H1 (cell line): ENCODE data around the gene IQCM. TPM values are rescaled to one million over a fixed set of nuclear protein-coding genes. Genes with fewer than 3 reads are reported as not detected.

Source experiments
- CTCF ChIA-PET: fragments of 300-600 bp; sonication (Branson Sonifier 250); formaldehyde crosslinking; loops from one replicate; lab custom pipeline; 2021; ENCODE audit not compliant: partially characterized antibody; lab: Charles Lee
- POLR2A ChIA-PET: fragments of 300-600 bp; sonication (Branson Sonifier 250); formaldehyde crosslinking; loops from one replicate; lab custom pipeline; 2021; ENCODE audit warnings: inconsistent platforms; ENCODE audit not compliant: partially characterized antibody; lab: Charles Lee
- DNase-seq, 2 experiments: peaks; one replicate each; pipeline versions ENCODE4 v3.0.0 to v3.0.0-alpha.2; 2010 to 2022; ENCODE audit warnings: low spot score in 2 of 2, low read depth in 1 of 2, mixed read lengths in 1 of 2
- FAIRE-seq: peaks from 2 replicates; lab custom pipeline; 2011; peaks lifted over from hg19 to GRCh38; lab: Jason Lieb, UNC
- H2AFZ ChIP-seq: 2 replicates; pipeline ENCODE4 v1.8.1; 2012; ENCODE audit warnings: low read length, inconsistent platforms
- H2AK5ac ChIP-seq: 2 replicates; pipeline ENCODE4 v1.6.1; 2013; ENCODE audit warnings: low read depth, low read length
- H2BK120ac ChIP-seq: replicated peaks from 2 replicates; pipeline ENCODE3; 2013; ENCODE audit warnings: low read depth, low read length, inconsistent platforms
- H2BK12ac ChIP-seq: 2 replicates; pipeline ENCODE4 v1.6.1; 2013; ENCODE audit warnings: low read depth, low read length
- H2BK15ac ChIP-seq: 2 replicates; pipeline ENCODE4 v1.6.1; 2013; ENCODE audit warnings: low read length
- H2BK20ac ChIP-seq: 2 replicates; pipeline ENCODE4 v1.6.1; 2013; ENCODE audit warnings: low read length
- H2BK5ac ChIP-seq: 2 replicates; pipeline ENCODE4 v1.6.1; 2013; ENCODE audit warnings: low read depth, low read length
- H3K14ac ChIP-seq: 2 replicates; pipeline ENCODE4 v1.6.1; 2013; ENCODE audit warnings: inconsistent platforms; ENCODE audit not compliant: insufficient read length
- H3K18ac ChIP-seq: 2 replicates; pipeline ENCODE4 v1.6.1; 2013; ENCODE audit warnings: low read length; ENCODE audit errors: extremely low read depth
- H3K23ac ChIP-seq: 2 replicates; pipeline ENCODE4 v1.6.1; 2013; ENCODE audit warnings: inconsistent platforms; ENCODE audit not compliant: insufficient read length
- H3K23me2 ChIP-seq: 2 replicates; pipeline ENCODE4 v1.6.1; 2013; ENCODE audit warnings: low read depth, low read length
- H3K27ac ChIP-seq: 2 replicates; pipeline ENCODE4 v1.6.1; 2011; ENCODE audit warnings: low read depth, low read length, inconsistent platforms
- H3K27me3 ChIP-seq, 4 experiments: replicated peaks in 1 of 4; 1 replicate in 1 of 4; 2 replicates in 3 of 4; pipeline versions ENCODE4 v1.6.1 to v1.8.1; 2011 to 2013; ENCODE audit warnings: low read length in 3 of 4, mild to moderate bottlenecking in 3 of 4, inconsistent platforms in 2 of 4, mixed read lengths in 2 of 4, moderate library complexity in 1 of 4; ENCODE audit not compliant: control insufficient read depth in 3 of 4, insufficient read depth in 3 of 4; ENCODE audit errors: extremely low read depth in 1 of 4
- H3K36me3 ChIP-seq, 4 experiments: 2 replicates each; pipeline versions ENCODE4 v1.6.1 to v1.8.1; 2011 to 2013; ENCODE audit warnings: mild to moderate bottlenecking in 4 of 4, low read length in 3 of 4, moderate library complexity in 2 of 4, control low read depth in 1 of 4, inconsistent platforms in 1 of 4; ENCODE audit not compliant: insufficient read depth in 4 of 4, control insufficient read depth in 2 of 4
- H3K4ac ChIP-seq: replicated peaks from 2 replicates; pipeline ENCODE3; 2013; ENCODE audit warnings: low read length, low read depth, mixed read lengths, inconsistent platforms; ENCODE audit not compliant: insufficient read length
- H3K4me1 ChIP-seq, 4 experiments: replicated peaks in 1 of 4; 1 replicate in 1 of 4; 2 replicates in 3 of 4; pipeline versions ENCODE4 v1.6.1 to v1.8.1; 2011 to 2013; ENCODE audit warnings: low read length in 3 of 4, inconsistent platforms in 2 of 4, mixed read lengths in 1 of 4; ENCODE audit not compliant: insufficient read depth in 4 of 4, control insufficient read depth in 3 of 4
- H3K4me2 ChIP-seq, 2 experiments: 2 replicates each; pipeline versions ENCODE4 v1.6.1 to v1.8.1; 2011 to 2013; ENCODE audit warnings: low read depth in 2 of 2, low read length in 2 of 2, control low read depth in 1 of 2, inconsistent platforms in 1 of 2, mild to moderate bottlenecking in 1 of 2; ENCODE audit not compliant: insufficient read depth in 1 of 2
- H3K4me3 ChIP-seq, 4 experiments: fragments of 200-600, 300-600 bp in 1 of 4; sonication (generic), shearing (Covaris generic), sonication (Bioruptor Twin) in 1 of 4; 2 replicates each; pipeline versions ENCODE4 v1.5.1 to v1.8.1; 2011 to 2016; ENCODE audit warnings: low read length in 4 of 4, low read depth in 3 of 4, control low read depth in 2 of 4, inconsistent platforms in 2 of 4, mild to moderate bottlenecking in 2 of 4, mixed read lengths in 1 of 4, moderate library complexity in 1 of 4; ENCODE audit not compliant: insufficient read depth in 2 of 4; ENCODE audit errors: extremely low read depth in 1 of 4
- H3K56ac ChIP-seq: replicated peaks from 2 replicates; pipeline ENCODE3; 2013; ENCODE audit warnings: low read depth, mild to moderate bottlenecking, mixed read lengths, low read length, inconsistent platforms; ENCODE audit not compliant: insufficient read length
- H3K79me1 ChIP-seq: 2 replicates; pipeline ENCODE4 v1.6.1; 2013; ENCODE audit warnings: low read depth, low read length, control low read depth
- H3K79me2 ChIP-seq, 2 experiments: 2 replicates each; pipeline versions ENCODE4 v1.6.1 to v1.8.1; 2012 to 2013; ENCODE audit warnings: low read length in 2 of 2, mild to moderate bottlenecking in 2 of 2, inconsistent platforms in 1 of 2; ENCODE audit not compliant: insufficient read depth in 2 of 2, control insufficient read depth in 1 of 2
- H3K9ac ChIP-seq, 4 experiments: replicated peaks in 1 of 4; 1 replicate in 1 of 4; 2 replicates in 3 of 4; pipeline versions ENCODE4 v1.6.1 to v1.8.1; 2011 to 2013; ENCODE audit warnings: low read depth in 3 of 4, low read length in 3 of 4, control low read depth in 2 of 4, mild to moderate bottlenecking in 2 of 4, moderate library complexity in 2 of 4, inconsistent platforms in 1 of 4; ENCODE audit errors: extremely low read depth in 1 of 4
- H3K9me3 ChIP-seq, 2 experiments: 2 replicates each; pipeline versions ENCODE4 v1.6.1 to v1.8.1; 2012 to 2013; ENCODE audit warnings: mild to moderate bottlenecking in 2 of 2, moderate library complexity in 2 of 2, control low read depth in 1 of 2, inconsistent platforms in 1 of 2, low read depth in 1 of 2, low read length in 1 of 2, mixed read lengths in 1 of 2; ENCODE audit not compliant: insufficient read depth in 2 of 2
- H4K20me1 ChIP-seq, 2 experiments: replicated peaks in 1 of 2; 2 replicates each; pipeline versions ENCODE3 to v1.8.1; 2011 to 2013; ENCODE audit warnings: inconsistent platforms in 2 of 2, low read length in 2 of 2, mild to moderate bottlenecking in 1 of 2; ENCODE audit not compliant: insufficient read depth in 2 of 2, control insufficient read depth in 1 of 2
- H4K5ac ChIP-seq: 2 replicates; pipeline ENCODE4 v1.6.1; 2013; ENCODE audit warnings: low read length, low read depth, mixed read lengths, inconsistent platforms; ENCODE audit not compliant: insufficient read length
- H4K8ac ChIP-seq: 2 replicates; pipeline ENCODE4 v1.8.0; 2013; ENCODE audit warnings: mild to moderate bottlenecking, moderate library complexity, low read length, inconsistent platforms; ENCODE audit not compliant: insufficient read depth; ENCODE audit errors: extremely low read depth
- H4K91ac ChIP-seq: replicated peaks from 2 replicates; pipeline ENCODE3; 2013; ENCODE audit warnings: low read length, mixed read lengths, inconsistent platforms; ENCODE audit not compliant: insufficient read length
- EZH2 ChIP-seq: fragments of 200-600 bp; sonication (generic); IDR thresholded peaks from 2 replicates; pipeline ENCODE4 v1.7.1; 2012; ENCODE audit warnings: low read depth, mild to moderate bottlenecking, moderate library complexity, low read length, inconsistent platforms; ENCODE audit not compliant: severe bottlenecking
- POLR2A ChIP-seq, 2 experiments: IDR thresholded peaks; 1 replicate in 1 of 2; 2 replicates in 1 of 2; pipeline ENCODE4 v1.6.1; 2011; ENCODE audit warnings: low read depth in 2 of 2, low read length in 2 of 2, mild to moderate bottlenecking in 2 of 2; ENCODE audit errors: control extremely low read depth in 1 of 2
- RFX5 ChIP-seq: IDR thresholded peaks from 2 replicates; pipeline ENCODE4 v1.6.1; 2011; ENCODE audit warnings: low read depth, low read length, improper control_type of control experiment, borderline replicate concordance
- SP4 ChIP-seq: IDR thresholded peaks from 2 replicates; pipeline ENCODE4 v1.6.1; 2012; ENCODE audit warnings: low read length, inconsistent platforms
- polyA plus RNA-seq, 7 experiments: library from polyadenylated mRNA; depleted of rRNA in 3 of 7; stranded (reverse) in 5 of 7; unstranded in 2 of 7; fragments of >200 nt in 5 of 7; fragments of 200-250 nt in 2 of 7; gene quantifications; 1 replicate in 5 of 7; 2 replicates in 1 of 7; 4 replicates in 1 of 7; pipeline versions ENCODE4 v1.2.1 to v1.2.3, GENCODE V29; 2011 to 2013; ENCODE audit warnings: missing spikeins in 2 of 7, mixed read lengths in 2 of 7
- total RNA-seq: library from RNA; stranded (reverse); fragmentation: NEBNext Ultra II Directional; extraction: Animal tissue kit (Norgen Biotek cat#: 25700); gene quantifications from 2 replicates; pipeline ENCODE4 v1.2.1, GENCODE V29; 2021

Gene IQCM
- total and polyA plus RNA-seq, 2 of the 8 experiments (the other 6 are each of a cell fraction or from before 2014, with no cell fraction given), result not detected

DNA sequence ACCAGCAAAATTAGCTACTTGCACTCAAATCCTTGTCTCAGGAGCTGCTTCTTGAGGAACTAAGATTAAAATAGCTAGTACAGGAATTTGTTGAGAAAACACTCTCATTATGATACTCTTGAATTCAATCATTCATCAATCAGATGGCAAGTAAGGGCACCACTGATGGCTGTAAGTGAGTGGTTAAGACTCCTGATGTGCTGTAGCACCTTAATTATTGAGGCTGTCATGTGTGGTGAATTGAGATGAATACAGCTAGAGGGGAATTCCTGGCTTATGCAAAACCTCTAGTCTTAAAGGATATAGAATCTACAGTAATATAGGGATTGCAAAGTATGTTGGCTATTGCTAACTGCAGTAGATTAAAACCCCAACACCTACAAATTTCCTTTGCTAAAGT, 509.1 kb downstream of the IQCM start:
- Histone ChIP-seq H3K18ac (no peak overlapping the region), H3K79me2 (no peaks in the 10 kb centered on the region), H3K4ac (no peak overlapping the region), H3K36me3 (no peaks in the 10 kb centered on the region), H3K23me2 (no peaks in the 10 kb centered on the region)
- POLR2A ChIA-PET, result no interaction called here
- TF ChIP-seq RFX5 (no peak), POLR2A (IDR thresholded peaks at IDR 0.05; ENCODE audit: control extremely low read depth in 1 of 2, low read depth in 2 of 2, low read length in 2 of 2) (no peak), EZH2 (no peak), SP4 (no peak)
- TF ChIP-seq, all 59 proteins: peak for 0
- Histone ChIP-seq H3K23ac (no peak overlapping the region), H2BK12ac (no peak overlapping the region), H4K5ac (no peak overlapping the region), H2AK5ac (no peak overlapping the region), H3K9ac (no peak overlapping the region), H2BK20ac (no peak overlapping the region), H3K4me1 (no peaks in the 10 kb centered on the region), H4K8ac (no peak overlapping the region), H3K27ac (no peak overlapping the region), H3K4me3 (no peak overlapping the region), H3K14ac (no peak overlapping the region), H3K27me3 (no peaks in the 10 kb centered on the region), H2AFZ (no peak overlapping the region), H4K91ac (no peak overlapping the region), H2BK5ac (no peak overlapping the region), H3K79me1 (no peaks in the 10 kb centered on the region), H4K20me1 (no peaks in the 10 kb centered on the region), H2BK15ac (no peak overlapping the region), H3K9me3 (no peaks in the 10 kb centered on the region), H3K4me2 (no peak overlapping the region), H3K56ac (no peak overlapping the region), H2BK120ac (no peak overlapping the region)
- CTCF ChIA-PET, result interaction anchor here (1.2 kb wide), 1 partner anchor 11 kb away, joined by 3 read pairs; no protein-coding TSS in a partner anchor
- DNase-seq (no peak), FAIRE-seq (no peak)
